ENCODE data around the gene CNIH3.

The CNIH3 gene

GRCh38 chr1:224592636-224593582 is 23.2 kb upstream of the CNIH3 start:
- Histone ChIP-seq H2AFZ (ENCODE audit: low read depth, low read length) (no peak overlapping the region), H3K27me3 (ENCODE audit: insufficient read depth, low read length) (no peaks in the 10 kb centered on the region), H3K9me3 (ENCODE audit: low read length) (no peaks in the 10 kb centered on the region), H3K36me3 (ENCODE audit: insufficient read depth, low read length) (no peaks in the 10 kb centered on the region), H3K4me3 (ENCODE audit: low read length) (no peak overlapping the region), H3K4me1 (ENCODE audit: insufficient read depth, low read length) (no peaks in the 10 kb centered on the region)

- no peak overlapping the region for H2AFZ ChIP-seq (ENCODE audit: low read depth, low read length)
- no peaks in the 10 kb centered on the region for H3K4me1 ChIP-seq (ENCODE audit: insufficient read depth, low read length)
- H3K27me3 ChIP-seq (ENCODE audit: insufficient read depth, low read length): no peaks in the 10 kb centered on the region
These were observed 21.8 kb upstream of the CNIH3 start for GRCh38 chr1:224594360-224594759.

GRCh38 chr1:224594851-224595250 is 21.3 kb upstream of the CNIH3 start:
- H3K27me3 ChIP-seq (ENCODE audit: insufficient read depth, low read length): no peaks in the 10 kb centered on the region
- no peaks in the 10 kb centered on the region for H3K36me3 ChIP-seq (ENCODE audit: insufficient read depth, low read length)
- H3K9me3 ChIP-seq (ENCODE audit: low read length): no peaks in the 10 kb centered on the region
- no peak overlapping the region for H2AFZ ChIP-seq (ENCODE audit: low read depth, low read length)
- H3K4me1 ChIP-seq (ENCODE audit: insufficient read depth, low read length): no peaks in the 10 kb centered on the region
- H3K4me3 ChIP-seq (ENCODE audit: low read length): no peak overlapping the region

More at GRCh38 chr1:224594360-224594759, 21.8 kb upstream of the CNIH3 start:
- Histone ChIP-seq H3K9me3 (ENCODE audit: low read length) (no peaks in the 10 kb centered on the region), H3K36me3 (ENCODE audit: insufficient read depth, low read length) (no peaks in the 10 kb centered on the region), H3K4me3 (ENCODE audit: low read length) (no peak overlapping the region)

GRCh38 chr1:224605482-224606181 is 10.5 kb upstream of the CNIH3 start:
- peaks cover 5% of the 10 kb centered on the region for H3K27me3 ChIP-seq (ENCODE audit: insufficient read depth, low read length)
- H3K36me3 ChIP-seq (ENCODE audit: insufficient read depth, low read length): no peaks in the 10 kb centered on the region
- no peak overlapping the region for H3K4me3 ChIP-seq (ENCODE audit: low read length)
- H2AFZ ChIP-seq (ENCODE audit: low read depth, low read length): no peak overlapping the region
- no peaks in the 10 kb centered on the region for H3K4me1 ChIP-seq (ENCODE audit: insufficient read depth, low read length)
- H3K9me3 ChIP-seq (ENCODE audit: low read length): peaks cover 3% of the 10 kb centered on the region

GRCh38 chr1:224607188-224608148 is 8.6 kb upstream of the CNIH3 start:
- Histone ChIP-seq H2AFZ (ENCODE audit: low read depth, low read length) (no peak overlapping the region), H3K9me3 (ENCODE audit: low read length) (peaks cover 3% of the 10 kb centered on the region), H3K36me3 (ENCODE audit: insufficient read depth, low read length) (no peaks in the 10 kb centered on the region), H3K4me1 (ENCODE audit: insufficient read depth, low read length) (no peaks in the 10 kb centered on the region), H3K27me3 (ENCODE audit: insufficient read depth, low read length) (peaks cover 11% of the 10 kb centered on the region), H3K4me3 (ENCODE audit: low read length) (no peak overlapping the region)

GRCh38 chr1:224609333-224609732 is 6.8 kb upstream of the CNIH3 start:
- Histone ChIP-seq H2AFZ (ENCODE audit: low read depth, low read length) (no peak overlapping the region), H3K27me3 (ENCODE audit: insufficient read depth, low read length) (peaks cover 16% of the 10 kb centered on the region), H3K9me3 (ENCODE audit: low read length) (peaks cover 3% of the 10 kb centered on the region), H3K4me3 (ENCODE audit: low read length) (no peak overlapping the region), H3K4me1 (ENCODE audit: insufficient read depth, low read length) (no peaks in the 10 kb centered on the region), H3K36me3 (ENCODE audit: insufficient read depth, low read length) (no peaks in the 10 kb centered on the region)

- Histone ChIP-seq H3K4me3 (ENCODE audit: low read length) (no peak overlapping the region), H3K27me3 (ENCODE audit: insufficient read depth, low read length) (peaks cover 42% of the 10 kb centered on the region), H3K4me1 (ENCODE audit: insufficient read depth, low read length) (peaks cover 3% of the 10 kb centered on the region), H3K36me3 (ENCODE audit: insufficient read depth, low read length) (no peaks in the 10 kb centered on the region), H3K9me3 (ENCODE audit: low read length) (no peaks in the 10 kb centered on the region), H2AFZ (ENCODE audit: low read depth, low read length) (no peak overlapping the region)
These were observed 3.9 kb upstream of the CNIH3 start for GRCh38 chr1:224612246-224612645.

- H3K27me3 ChIP-seq (ENCODE audit: insufficient read depth, low read length): peaks cover 54% of the 10 kb centered on the region
- H3K4me1 ChIP-seq (ENCODE audit: insufficient read depth, low read length): peaks cover 3% of the 10 kb centered on the region
- H3K36me3 ChIP-seq (ENCODE audit: insufficient read depth, low read length): no peaks in the 10 kb centered on the region
- H3K9me3 ChIP-seq (ENCODE audit: low read length): no peaks in the 10 kb centered on the region
- no peak overlapping the region for H2AFZ ChIP-seq (ENCODE audit: low read depth, low read length)
- no peak overlapping the region for H3K4me3 ChIP-seq (ENCODE audit: low read length)
These were observed 2.6 kb upstream of the CNIH3 start for GRCh38 chr1:224613486-224613885.

- H3K27me3 ChIP-seq (ENCODE audit: insufficient read depth, low read length): peaks cover 61% of the 10 kb centered on the region
- peaks cover 3% of the 10 kb centered on the region for H3K4me1 ChIP-seq (ENCODE audit: insufficient read depth, low read length)
- no peaks in the 10 kb centered on the region for H3K36me3 ChIP-seq (ENCODE audit: insufficient read depth, low read length)
- peak overlapping the region; percentile 32 for H3K4me3 ChIP-seq (ENCODE audit: low read length)
- H3K9me3 ChIP-seq (ENCODE audit: low read length): no peaks in the 10 kb centered on the region
- H2AFZ ChIP-seq (ENCODE audit: low read depth, low read length): peak overlapping the region; percentile 69
These were observed 766 bp downstream of the CNIH3 start for GRCh38 chr1:224616756-224617409.

- Histone ChIP-seq H3K4me1 (ENCODE audit: insufficient read depth, low read length) (peaks cover 3% of the 10 kb centered on the region), H3K9me3 (ENCODE audit: low read length) (no peaks in the 10 kb centered on the region), H2AFZ (ENCODE audit: low read depth, low read length) (no peak overlapping the region), H3K27me3 (ENCODE audit: insufficient read depth, low read length) (peaks cover 60% of the 10 kb centered on the region), H3K36me3 (ENCODE audit: insufficient read depth, low read length) (no peaks in the 10 kb centered on the region), H3K4me3 (ENCODE audit: low read length) (no peak overlapping the region)
These were observed 1.6 kb downstream of the CNIH3 start for GRCh38 chr1:224617410-224618355.

- Histone ChIP-seq H3K27me3 (ENCODE audit: insufficient read depth, low read length) (peaks cover 57% of the 10 kb centered on the region), H3K36me3 (ENCODE audit: insufficient read depth, low read length) (no peaks in the 10 kb centered on the region), H2AFZ (ENCODE audit: low read depth, low read length) (no peak overlapping the region), H3K9me3 (ENCODE audit: low read length) (no peaks in the 10 kb centered on the region), H3K4me1 (ENCODE audit: insufficient read depth, low read length) (peaks cover 3% of the 10 kb centered on the region), H3K4me3 (ENCODE audit: low read length) (no peak overlapping the region)
These were observed 3.1 kb downstream of the CNIH3 start for GRCh38 chr1:224619209-224619608.
